MM.1S (cell line): ENCODE data around the gene CD226.

Source experiments
- DNase-seq: peaks from one replicate; pipeline ENCODE4 v3.0.0-alpha.2; 2015
- H2AFZ ChIP-seq: fragments of 300-600 bp; sonication (generic); 2 replicates; pipeline ENCODE4 v1.6.0; 2016; ENCODE audit warnings: antibody characterized with exemption, low read length
- H3F3A ChIP-seq: fragments of 300-600 bp; sonication (generic); 2 replicates; pipeline ENCODE4 v1.6.1; 2016; ENCODE audit warnings: mild to moderate bottlenecking, antibody characterized with exemption, low read length, moderate library complexity, mixed read lengths; ENCODE audit not compliant: insufficient read depth
- H3K27ac ChIP-seq: fragments of 300-600 bp; sonication (generic); 2 replicates; pipeline ENCODE4 v1.5.1; 2016; ENCODE audit warnings: mild to moderate bottlenecking, low read length
- H3K27me3 ChIP-seq: fragments of 300-600 bp; sonication (generic); replicated peaks from 2 replicates; pipeline ENCODE4 v1.6.0; 2016; ENCODE audit warnings: low read length; ENCODE audit not compliant: insufficient read depth
- H3K36me3 ChIP-seq: fragments of 300-600 bp; sonication (generic); replicated peaks from 2 replicates; pipeline ENCODE4 v1.6.1; 2016; ENCODE audit warnings: mild to moderate bottlenecking, low read length, mixed read lengths; ENCODE audit not compliant: insufficient read depth
- H3K4me1 ChIP-seq: fragments of 300-600 bp; sonication (generic); 2 replicates; pipeline ENCODE4 v1.6.1; 2016; ENCODE audit warnings: low read length, mixed read lengths
- H3K4me2 ChIP-seq: fragments of 300-600 bp; sonication (generic); 2 replicates; pipeline ENCODE4 v1.6.0; 2016; ENCODE audit warnings: low read depth, low read length
- H3K4me3 ChIP-seq: fragments of 300-600 bp; sonication (generic); 2 replicates; pipeline ENCODE4 v1.5.1; 2016; ENCODE audit warnings: low read length, mixed read lengths
- H3K79me2 ChIP-seq: fragments of 300-600 bp; sonication (generic); 2 replicates; pipeline ENCODE4 v1.6.1; 2016; ENCODE audit warnings: mixed run types, low read length, mixed read lengths
- H3K9ac ChIP-seq: fragments of 300-600 bp; sonication (generic); 2 replicates; pipeline ENCODE4 v1.6.1; 2016; ENCODE audit warnings: low read length, mixed read lengths
- H3K9me2 ChIP-seq: fragments of 300-600 bp; sonication (generic); replicated peaks from 2 replicates; pipeline ENCODE4 v1.6.1; 2016; ENCODE audit warnings: mild to moderate bottlenecking, low read length, mixed read lengths; ENCODE audit not compliant: insufficient read depth
- H3K9me3 ChIP-seq: fragments of 300-600 bp; sonication (generic); replicated peaks from 2 replicates; pipeline ENCODE4 v1.6.1; 2016; ENCODE audit warnings: mild to moderate bottlenecking, low read length, mixed read lengths; ENCODE audit not compliant: insufficient read depth
- H4K20me1 ChIP-seq: fragments of 300-600 bp; sonication (generic); 2 replicates; pipeline ENCODE4 v1.6.1; 2016; ENCODE audit warnings: mild to moderate bottlenecking, low read length, moderate library complexity, mixed read lengths; ENCODE audit not compliant: insufficient read depth
- EZH2 ChIP-seq: fragments of 300-600 bp; sonication (generic); optimal IDR thresholded peaks from 2 replicates; pipeline ENCODE3; 2017; ENCODE audit warnings: low read depth, mild to moderate bottlenecking, antibody characterized with exemption, low read length, mixed read lengths
- EZH2phosphoT487 ChIP-seq: fragments of 300-600 bp; sonication (generic); IDR thresholded peaks from 2 replicates; pipeline ENCODE4 v1.6.1; 2018; ENCODE audit warnings: antibody characterized with exemption, low read length
- TF ChIP-seq, protein P1 (sequence below): fragments of 300-600 bp; sonication (generic); IDR thresholded peaks from 2 replicates; pipeline ENCODE4 v1.5.1; 2016; ENCODE audit warnings: antibody characterized with exemption, low read length, mixed read lengths

The CD226 gene

GRCh38 chr18:69840445-69840844, 107.2 kb downstream of the CD226 start:
- Histone ChIP-seq H3K9ac (no peak overlapping the region), H3K4me1 (no peaks in the 10 kb centered on the region), H3K27me3 (no peaks in the 10 kb centered on the region), H3K36me3 (no peaks in the 10 kb centered on the region), H3K9me2 (no peaks in the 10 kb centered on the region), H3F3A (no peaks in the 10 kb centered on the region), H4K20me1 (no peaks in the 10 kb centered on the region), H3K9me3 (no peaks in the 10 kb centered on the region), H3K4me2 (no peak overlapping the region), H2AFZ (no peak overlapping the region), H3K79me2 (no peaks in the 10 kb centered on the region), H3K27ac (no peak overlapping the region), H3K4me3 (no peak overlapping the region)
- TF ChIP-seq EZH2phosphoT487 (no peak), EZH2 (no peak)
- TF ChIP-seq, protein P1, sequence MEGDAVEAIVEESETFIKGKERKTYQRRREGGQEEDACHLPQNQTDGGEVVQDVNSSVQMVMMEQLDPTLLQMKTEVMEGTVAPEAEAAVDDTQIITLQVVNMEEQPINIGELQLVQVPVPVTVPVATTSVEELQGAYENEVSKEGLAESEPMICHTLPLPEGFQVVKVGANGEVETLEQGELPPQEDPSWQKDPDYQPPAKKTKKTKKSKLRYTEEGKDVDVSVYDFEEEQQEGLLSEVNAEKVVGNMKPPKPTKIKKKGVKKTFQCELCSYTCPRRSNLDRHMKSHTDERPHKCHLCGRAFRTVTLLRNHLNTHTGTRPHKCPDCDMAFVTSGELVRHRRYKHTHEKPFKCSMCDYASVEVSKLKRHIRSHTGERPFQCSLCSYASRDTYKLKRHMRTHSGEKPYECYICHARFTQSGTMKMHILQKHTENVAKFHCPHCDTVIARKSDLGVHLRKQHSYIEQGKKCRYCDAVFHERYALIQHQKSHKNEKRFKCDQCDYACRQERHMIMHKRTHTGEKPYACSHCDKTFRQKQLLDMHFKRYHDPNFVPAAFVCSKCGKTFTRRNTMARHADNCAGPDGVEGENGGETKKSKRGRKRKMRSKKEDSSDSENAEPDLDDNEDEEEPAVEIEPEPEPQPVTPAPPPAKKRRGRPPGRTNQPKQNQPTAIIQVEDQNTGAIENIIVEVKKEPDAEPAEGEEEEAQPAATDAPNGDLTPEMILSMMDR = no peak
- no peak for DNase-seq

- H3K27me3 ChIP-seq = no peaks in the 10 kb centered on the region
- H3K9me3 ChIP-seq = no peaks in the 10 kb centered on the region
- no peak overlapping the region for H3K27ac ChIP-seq
- no peaks in the 10 kb centered on the region for H3K36me3 ChIP-seq
- no peak overlapping the region for H3K4me3 ChIP-seq
- no peaks in the 10 kb centered on the region for H3K4me1 ChIP-seq
- TF ChIP-seq, protein P1 = no peak
- no peak for TF ChIP-seq EZH2
- no peak overlapping the region for H3K4me2 ChIP-seq
- no peaks in the 10 kb centered on the region for H3F3A ChIP-seq
- H3K79me2 ChIP-seq = no peaks in the 10 kb centered on the region
- DNase-seq = no peak
- no peaks in the 10 kb centered on the region for H4K20me1 ChIP-seq
- H3K9ac ChIP-seq = no peak overlapping the region
- no peaks in the 10 kb centered on the region for H3K9me2 ChIP-seq
- no peak overlapping the region for H2AFZ ChIP-seq
These were observed 107.7 kb downstream of the CD226 start for GRCh38 chr18:69840001-69840400.

- Histone ChIP-seq H3K27ac (no peak overlapping the region), H3K9me2 (no peaks in the 10 kb centered on the region), H3K27me3 (no peaks in the 10 kb centered on the region), H3K4me2 (no peak overlapping the region), H3K9me3 (no peaks in the 10 kb centered on the region), H3K79me2 (no peaks in the 10 kb centered on the region), H3F3A (no peaks in the 10 kb centered on the region), H3K36me3 (no peaks in the 10 kb centered on the region), H3K4me1 (no peaks in the 10 kb centered on the region), H2AFZ (no peak overlapping the region), H4K20me1 (no peaks in the 10 kb centered on the region), H3K4me3 (no peak overlapping the region), H3K9ac (no peak overlapping the region)
- no peak for DNase-seq
- TF ChIP-seq EZH2phosphoT487 (no peak), EZH2 (no peak)
- TF ChIP-seq, protein P1 = no peak
These were observed 108.2 kb downstream of the CD226 start for GRCh38 chr18:69839497-69839896.
